HepG2 (cell line): Measurements from ENCODE around the gene NT5C3B. TPM values are rescaled to one million over a fixed set of nuclear protein-coding genes. Genes with fewer than 3 reads are reported as not detected.
A peak's percentile ranks its signal among the peaks of the same experiment; 100 is the strongest.

Experiments used
- BRCA1 ChIP-seq: sonication (generic); formaldehyde crosslinking; IDR thresholded peaks from 2 replicates; pipeline ENCODE4 v1.4.0; 2020; ENCODE audit warnings: missing genetic modification reagents
- JUND ChIP-seq: sonication (generic); formaldehyde crosslinking; IDR thresholded peaks from 2 replicates; pipeline ENCODE4 v1.8.0; 2022; ENCODE audit warnings: mild to moderate bottlenecking, missing genetic modification reagents
- MED13 ChIP-seq: sonication (generic); formaldehyde crosslinking; IDR thresholded peaks from 2 replicates; pipeline ENCODE4 v1.5.0; 2020; ENCODE audit warnings: missing genetic modification reagents
- NFE2L2 ChIP-seq: fragments of 150-350 bp; IDR thresholded peaks from 2 replicates; pipeline ENCODE4 v1.6.1; 2014; ENCODE audit warnings: low read length
- RFXAP ChIP-seq: sonication (generic); formaldehyde crosslinking; IDR thresholded peaks from 2 replicates; pipeline ENCODE4 v1.4.0; 2020; ENCODE audit warnings: missing genetic modification reagents, borderline replicate concordance
- SIX4 ChIP-seq: sonication (generic); formaldehyde crosslinking; IDR thresholded peaks from 2 replicates; pipeline ENCODE4 v1.4.0; 2020; ENCODE audit warnings: missing genetic modification reagents
- ZFP62 ChIP-seq: sonication (generic); formaldehyde crosslinking; IDR thresholded peaks from 2 replicates; pipeline ENCODE4 v1.4.0; 2020; ENCODE audit warnings: missing genetic modification reagents
- ZNF383 ChIP-seq: sonication (generic); formaldehyde crosslinking; IDR thresholded peaks from 2 replicates; pipeline ENCODE4 v1.4.0; 2020; ENCODE audit warnings: missing genetic modification reagents, mild to moderate bottlenecking, borderline replicate concordance
- ZNF879 ChIP-seq: sonication (generic); formaldehyde crosslinking; IDR thresholded peaks from 2 replicates; pipeline ENCODE4 v1.8.1; 2023; ENCODE audit warnings: missing genetic modification reagents
- polyA plus RNA-seq, 8 experiments: library from polyadenylated mRNA; depleted of rRNA in 3 of 8; stranded (reverse) in 7 of 8; unstranded in 1 of 8; fragments of >200 nt; fragmentation: Illumina TruSeq in 4 of 8; extraction: Trizol in 4 of 8; gene quantifications; 2 replicates each; pipeline versions ENCODE4 v1.2.1 to v1.2.3, GENCODE V29; 2011 to 2016; ENCODE audit warnings: low read depth in 4 of 8, missing spikeins in 1 of 8, mixed read lengths in 1 of 8; ENCODE audit not compliant: insufficient read depth in 1 of 8
- total RNA-seq, 5 experiments: library from RNA; depleted of rRNA; stranded (reverse); fragments of >200 nt; fragmentation: Illumina TruSeq; extraction: Trizol; gene quantifications; 2 replicates each; pipeline ENCODE4 v1.2.3, GENCODE V29; 2016; ENCODE audit warnings: low read depth in 1 of 5
- TF ChIP-seq, protein P1 (sequence below): IDR thresholded peaks from 2 replicates; pipeline ENCODE4 v1.6.1; 2016; ENCODE audit warnings: mild to moderate bottlenecking
- TF ChIP-seq, protein P2 (sequence below): sonication (generic); formaldehyde crosslinking; IDR thresholded peaks from 2 replicates; pipeline ENCODE4 v1.5.0; 2020; ENCODE audit warnings: missing genetic modification reagents
- TF ChIP-seq, protein P3 (sequence below): sonication (generic); formaldehyde crosslinking; IDR thresholded peaks from 2 replicates; pipeline ENCODE4 v1.4.0; 2020; ENCODE audit warnings: missing genetic modification reagents
- TF ChIP-seq, protein P4 (sequence below), 2 experiments: fragments of 450-650 bp in 1 of 2; sonication (generic) in 1 of 2; formaldehyde crosslinking; IDR thresholded peaks; 2 replicates each; pipeline versions ENCODE4 v1.5.0 to v1.8.0; 2020 to 2022; ENCODE audit warnings: mild to moderate bottlenecking in 1 of 2, missing genetic modification reagents in 1 of 2
- TF ChIP-seq, protein P5 (sequence below): sonication (generic); formaldehyde crosslinking; conservative IDR thresholded peaks from 2 replicates; pipeline ENCODE4 v1.8.0; 2022; ENCODE audit warnings: missing genetic modification reagents
- TF ChIP-seq, protein P6 (sequence below): sonication (generic); formaldehyde crosslinking; IDR thresholded peaks from 2 replicates; pipeline ENCODE4 v1.4.0; 2020; ENCODE audit warnings: missing genetic modification reagents
- TF ChIP-seq, protein P7 (sequence below): sonication (generic); formaldehyde crosslinking; IDR thresholded peaks from 2 replicates; pipeline ENCODE4 v1.4.0; 2020; ENCODE audit warnings: mild to moderate bottlenecking, missing genetic modification reagents

The NT5C3B gene
- total and polyA plus RNA-seq, 2 of the 13 experiments (the other 11 are each of a cell fraction or from before 2014, with no cell fraction given) = 104 to 126 TPM

DNA sequence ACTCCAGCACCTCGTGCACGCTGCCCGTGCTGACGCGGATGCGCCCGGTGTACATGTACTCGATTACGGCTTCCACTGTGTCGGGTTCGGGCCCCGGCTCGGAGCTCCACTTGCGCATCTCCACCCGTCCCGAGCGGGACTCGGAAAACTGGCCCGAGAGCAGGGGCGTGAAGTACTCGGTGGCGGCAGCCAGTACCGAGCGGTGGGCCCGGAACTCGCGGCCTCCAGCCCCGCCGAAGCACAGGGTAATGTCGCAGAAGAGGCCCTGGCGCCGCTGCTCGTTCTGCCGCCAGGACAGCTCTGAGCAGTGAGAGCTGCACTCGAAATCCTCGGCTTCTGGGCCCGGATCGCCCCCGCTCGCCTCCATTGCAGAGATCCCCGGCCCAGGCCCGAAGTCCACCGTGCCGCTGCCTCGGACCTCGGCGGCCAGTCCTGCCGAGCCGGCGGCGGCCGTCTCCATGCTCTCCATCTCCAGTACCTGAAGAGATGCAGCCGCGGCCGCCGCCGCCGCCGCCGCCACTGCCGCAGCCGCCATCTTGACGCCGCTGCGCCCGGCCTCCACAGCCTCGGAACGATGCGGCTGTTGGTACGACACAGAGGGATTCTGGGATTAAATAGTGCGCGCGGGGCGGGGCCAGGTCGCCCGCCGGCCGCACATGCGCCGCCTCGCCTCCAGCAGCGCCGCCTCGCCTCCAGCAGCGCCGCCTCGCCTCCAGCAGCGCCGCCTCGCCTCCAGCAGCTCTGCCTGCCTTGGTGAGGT lies 29.0 kb upstream of the NT5C3B start, which contains the start of gene KLHL11 (continued):
- TF ChIP-seq, protein P1, sequence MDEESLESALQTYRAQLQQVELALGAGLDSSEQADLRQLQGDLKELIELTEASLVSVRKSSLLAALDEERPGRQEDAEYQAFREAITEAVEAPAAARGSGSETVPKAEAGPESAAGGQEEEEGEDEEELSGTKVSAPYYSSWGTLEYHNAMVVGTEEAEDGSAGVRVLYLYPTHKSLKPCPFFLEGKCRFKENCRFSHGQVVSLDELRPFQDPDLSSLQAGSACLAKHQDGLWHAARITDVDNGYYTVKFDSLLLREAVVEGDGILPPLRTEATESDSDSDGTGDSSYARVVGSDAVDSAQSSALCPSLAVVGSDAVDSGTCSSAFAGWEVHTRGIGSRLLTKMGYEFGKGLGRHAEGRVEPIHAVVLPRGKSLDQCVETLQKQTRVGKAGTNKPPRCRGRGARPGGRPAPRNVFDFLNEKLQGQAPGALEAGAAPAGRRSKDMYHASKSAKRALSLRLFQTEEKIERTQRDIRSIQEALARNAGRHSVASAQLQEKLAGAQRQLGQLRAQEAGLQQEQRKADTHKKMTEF (CRISPR knock-in tag) = peak; percentile 92
- TF ChIP-seq BRCA1 (CRISPR knock-in tag) = 0 out of 2 replicates have a peak, but pooled peaks have one; percentile 28
- TF ChIP-seq, protein P2, sequence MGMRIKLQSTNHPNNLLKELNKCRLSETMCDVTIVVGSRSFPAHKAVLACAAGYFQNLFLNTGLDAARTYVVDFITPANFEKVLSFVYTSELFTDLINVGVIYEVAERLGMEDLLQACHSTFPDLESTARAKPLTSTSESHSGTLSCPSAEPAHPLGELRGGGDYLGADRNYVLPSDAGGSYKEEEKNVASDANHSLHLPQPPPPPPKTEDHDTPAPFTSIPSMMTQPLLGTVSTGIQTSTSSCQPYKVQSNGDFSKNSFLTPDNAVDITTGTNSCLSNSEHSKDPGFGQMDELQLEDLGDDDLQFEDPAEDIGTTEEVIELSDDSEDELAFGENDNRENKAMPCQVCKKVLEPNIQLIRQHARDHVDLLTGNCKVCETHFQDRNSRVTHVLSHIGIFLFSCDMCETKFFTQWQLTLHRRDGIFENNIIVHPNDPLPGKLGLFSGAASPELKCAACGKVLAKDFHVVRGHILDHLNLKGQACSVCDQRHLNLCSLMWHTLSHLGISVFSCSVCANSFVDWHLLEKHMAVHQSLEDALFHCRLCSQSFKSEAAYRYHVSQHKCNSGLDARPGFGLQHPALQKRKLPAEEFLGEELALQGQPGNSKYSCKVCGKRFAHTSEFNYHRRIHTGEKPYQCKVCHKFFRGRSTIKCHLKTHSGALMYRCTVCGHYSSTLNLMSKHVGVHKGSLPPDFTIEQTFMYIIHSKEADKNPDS (CRISPR knock-in tag) = peak; percentile 53; the same call in 1 of the 2 replicates
- TF ChIP-seq NFE2L2 = no peak
- TF ChIP-seq, protein P3, sequence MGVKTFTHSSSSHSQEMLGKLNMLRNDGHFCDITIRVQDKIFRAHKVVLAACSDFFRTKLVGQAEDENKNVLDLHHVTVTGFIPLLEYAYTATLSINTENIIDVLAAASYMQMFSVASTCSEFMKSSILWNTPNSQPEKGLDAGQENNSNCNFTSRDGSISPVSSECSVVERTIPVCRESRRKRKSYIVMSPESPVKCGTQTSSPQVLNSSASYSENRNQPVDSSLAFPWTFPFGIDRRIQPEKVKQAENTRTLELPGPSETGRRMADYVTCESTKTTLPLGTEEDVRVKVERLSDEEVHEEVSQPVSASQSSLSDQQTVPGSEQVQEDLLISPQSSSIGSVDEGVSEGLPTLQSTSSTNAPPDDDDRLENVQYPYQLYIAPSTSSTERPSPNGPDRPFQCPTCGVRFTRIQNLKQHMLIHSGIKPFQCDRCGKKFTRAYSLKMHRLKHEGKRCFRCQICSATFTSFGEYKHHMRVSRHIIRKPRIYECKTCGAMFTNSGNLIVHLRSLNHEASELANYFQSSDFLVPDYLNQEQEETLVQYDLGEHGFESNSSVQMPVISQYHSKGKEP (CRISPR knock-in tag) = no peak
- TF ChIP-seq ZNF383 (CRISPR knock-in tag) = no peak
- TF ChIP-seq, protein P4, sequence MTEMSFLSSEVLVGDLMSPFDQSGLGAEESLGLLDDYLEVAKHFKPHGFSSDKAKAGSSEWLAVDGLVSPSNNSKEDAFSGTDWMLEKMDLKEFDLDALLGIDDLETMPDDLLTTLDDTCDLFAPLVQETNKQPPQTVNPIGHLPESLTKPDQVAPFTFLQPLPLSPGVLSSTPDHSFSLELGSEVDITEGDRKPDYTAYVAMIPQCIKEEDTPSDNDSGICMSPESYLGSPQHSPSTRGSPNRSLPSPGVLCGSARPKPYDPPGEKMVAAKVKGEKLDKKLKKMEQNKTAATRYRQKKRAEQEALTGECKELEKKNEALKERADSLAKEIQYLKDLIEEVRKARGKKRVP (CRISPR knock-in tag; IDR thresholded peaks at IDR 0.05) = peak in 1 of 2 experiments; percentile 29; a peak in 1 of 4 replicates
- TF ChIP-seq, protein P5, sequence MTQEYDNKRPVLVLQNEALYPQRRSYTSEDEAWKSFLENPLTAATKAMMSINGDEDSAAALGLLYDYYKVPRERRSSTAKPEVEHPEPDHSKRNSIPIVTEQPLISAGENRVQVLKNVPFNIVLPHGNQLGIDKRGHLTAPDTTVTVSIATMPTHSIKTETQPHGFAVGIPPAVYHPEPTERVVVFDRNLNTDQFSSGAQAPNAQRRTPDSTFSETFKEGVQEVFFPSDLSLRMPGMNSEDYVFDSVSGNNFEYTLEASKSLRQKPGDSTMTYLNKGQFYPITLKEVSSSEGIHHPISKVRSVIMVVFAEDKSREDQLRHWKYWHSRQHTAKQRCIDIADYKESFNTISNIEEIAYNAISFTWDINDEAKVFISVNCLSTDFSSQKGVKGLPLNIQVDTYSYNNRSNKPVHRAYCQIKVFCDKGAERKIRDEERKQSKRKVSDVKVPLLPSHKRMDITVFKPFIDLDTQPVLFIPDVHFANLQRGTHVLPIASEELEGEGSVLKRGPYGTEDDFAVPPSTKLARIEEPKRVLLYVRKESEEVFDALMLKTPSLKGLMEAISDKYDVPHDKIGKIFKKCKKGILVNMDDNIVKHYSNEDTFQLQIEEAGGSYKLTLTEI (CRISPR knock-in tag) = no peak
- TF ChIP-seq, protein P6, sequence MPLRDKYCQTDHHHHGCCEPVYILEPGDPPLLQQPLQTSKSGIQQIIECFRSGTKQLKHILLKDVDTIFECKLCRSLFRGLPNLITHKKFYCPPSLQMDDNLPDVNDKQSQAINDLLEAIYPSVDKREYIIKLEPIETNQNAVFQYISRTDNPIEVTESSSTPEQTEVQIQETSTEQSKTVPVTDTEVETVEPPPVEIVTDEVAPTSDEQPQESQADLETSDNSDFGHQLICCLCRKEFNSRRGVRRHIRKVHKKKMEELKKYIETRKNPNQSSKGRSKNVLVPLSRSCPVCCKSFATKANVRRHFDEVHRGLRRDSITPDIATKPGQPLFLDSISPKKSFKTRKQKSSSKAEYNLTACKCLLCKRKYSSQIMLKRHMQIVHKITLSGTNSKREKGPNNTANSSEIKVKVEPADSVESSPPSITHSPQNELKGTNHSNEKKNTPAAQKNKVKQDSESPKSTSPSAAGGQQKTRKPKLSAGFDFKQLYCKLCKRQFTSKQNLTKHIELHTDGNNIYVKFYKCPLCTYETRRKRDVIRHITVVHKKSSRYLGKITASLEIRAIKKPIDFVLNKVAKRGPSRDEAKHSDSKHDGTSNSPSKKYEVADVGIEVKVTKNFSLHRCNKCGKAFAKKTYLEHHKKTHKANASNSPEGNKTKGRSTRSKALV = peak; percentile 26; the same call in 1 of the 2 replicates
- peak; percentile 26; the same call in 1 of the 2 replicates for TF ChIP-seq SIX4 (CRISPR knock-in tag)
- TF ChIP-seq ZNF879 (CRISPR knock-in tag) = no peak
- TF ChIP-seq JUND = peak; percentile 5; the same call in 1 of the 2 replicates
- TF ChIP-seq, protein P7, sequence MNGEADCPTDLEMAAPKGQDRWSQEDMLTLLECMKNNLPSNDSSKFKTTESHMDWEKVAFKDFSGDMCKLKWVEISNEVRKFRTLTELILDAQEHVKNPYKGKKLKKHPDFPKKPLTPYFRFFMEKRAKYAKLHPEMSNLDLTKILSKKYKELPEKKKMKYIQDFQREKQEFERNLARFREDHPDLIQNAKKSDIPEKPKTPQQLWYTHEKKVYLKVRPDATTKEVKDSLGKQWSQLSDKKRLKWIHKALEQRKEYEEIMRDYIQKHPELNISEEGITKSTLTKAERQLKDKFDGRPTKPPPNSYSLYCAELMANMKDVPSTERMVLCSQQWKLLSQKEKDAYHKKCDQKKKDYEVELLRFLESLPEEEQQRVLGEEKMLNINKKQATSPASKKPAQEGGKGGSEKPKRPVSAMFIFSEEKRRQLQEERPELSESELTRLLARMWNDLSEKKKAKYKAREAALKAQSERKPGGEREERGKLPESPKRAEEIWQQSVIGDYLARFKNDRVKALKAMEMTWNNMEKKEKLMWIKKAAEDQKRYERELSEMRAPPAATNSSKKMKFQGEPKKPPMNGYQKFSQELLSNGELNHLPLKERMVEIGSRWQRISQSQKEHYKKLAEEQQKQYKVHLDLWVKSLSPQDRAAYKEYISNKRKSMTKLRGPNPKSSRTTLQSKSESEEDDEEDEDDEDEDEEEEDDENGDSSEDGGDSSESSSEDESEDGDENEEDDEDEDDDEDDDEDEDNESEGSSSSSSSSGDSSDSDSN = peak; percentile 92
- peak; percentile 90; the same call in 1 of the 2 replicates for TF ChIP-seq RFXAP (CRISPR knock-in tag)
- no peak for TF ChIP-seq MED13 (CRISPR knock-in tag)
- no peak for TF ChIP-seq ZFP62 (CRISPR knock-in tag)
